Stromal cell of bone marrow (primary cell): ENCODE data around the gene UBAC1.
"Not testable (repeated sequence)": the region's sequence is repeated elsewhere in the genome, so short reads cannot be mapped to it uniquely, and the experiment has no call there.

Source experiments
- DNase-seq: peaks from one replicate; pipeline ENCODE4 v3.0.0-alpha.2; 2012; ENCODE audit warnings: low read depth

Gene UBAC1

DNA sequence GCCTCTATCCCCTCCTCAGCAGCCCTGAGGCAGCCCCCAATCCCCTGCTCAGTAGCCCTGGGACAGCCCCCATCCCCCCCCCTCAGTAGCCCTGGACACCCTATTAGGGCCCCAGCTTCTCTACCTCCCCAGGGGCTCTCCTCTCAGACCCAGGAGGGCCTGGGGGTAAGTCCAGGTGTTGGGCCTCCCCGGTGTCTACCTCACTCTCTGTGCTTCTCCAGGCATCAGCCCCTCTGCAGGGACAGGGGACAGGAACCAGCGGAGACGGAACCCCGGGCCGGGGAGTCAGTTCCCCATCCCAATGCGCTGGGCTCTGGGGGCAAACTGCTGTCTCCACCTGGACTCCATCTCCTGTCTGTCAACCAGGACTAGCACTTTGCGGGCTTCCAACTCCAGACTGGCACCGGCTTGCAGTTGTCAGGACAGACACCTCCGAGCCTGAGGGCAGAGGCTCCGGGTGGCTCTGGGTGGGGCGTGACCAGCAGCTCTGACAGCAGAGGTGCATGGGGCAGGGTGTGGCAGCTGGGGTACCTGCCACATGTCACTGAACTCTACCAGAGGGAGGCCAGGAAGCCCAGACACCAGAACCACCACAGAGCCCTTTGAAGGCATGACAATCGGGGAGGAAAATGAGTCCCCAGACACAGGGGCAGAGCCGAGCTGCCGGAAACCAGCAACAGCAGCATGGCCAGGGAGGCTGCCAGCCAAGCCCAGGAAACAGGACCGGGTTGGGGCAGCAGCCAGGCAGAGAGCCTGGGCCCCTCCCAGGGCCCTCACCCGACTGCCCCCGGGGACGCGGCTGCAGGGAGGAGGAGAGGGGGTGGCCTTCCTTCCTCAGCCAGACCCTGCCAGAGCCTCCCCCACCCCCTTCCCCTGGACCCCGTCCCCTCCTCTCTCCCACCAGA lies 17.7 kb upstream of the UBAC1 start:
- DNase-seq = no peak

DNA sequence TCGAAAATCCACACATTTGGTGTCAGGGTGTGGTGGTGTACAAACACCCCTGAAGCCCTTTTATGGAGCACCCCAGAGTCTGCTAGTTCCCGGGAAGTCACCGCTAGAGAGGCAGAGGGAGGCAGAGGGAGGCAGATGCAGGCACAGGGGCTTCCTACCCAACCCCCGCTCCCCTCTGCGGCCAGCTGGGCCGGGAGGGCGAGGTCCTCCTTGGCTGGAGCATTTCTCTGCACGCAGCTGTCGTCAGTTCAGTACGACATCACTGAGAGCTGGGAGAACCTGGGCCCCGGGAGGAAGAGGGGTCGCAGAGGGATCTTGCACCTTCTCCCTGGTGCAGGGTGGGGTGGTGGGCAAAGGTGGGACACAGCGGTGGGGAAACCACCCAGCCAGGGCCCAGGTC lies 15.8 kb upstream of the UBAC1 start:
- DNase-seq = no peak

DNA sequence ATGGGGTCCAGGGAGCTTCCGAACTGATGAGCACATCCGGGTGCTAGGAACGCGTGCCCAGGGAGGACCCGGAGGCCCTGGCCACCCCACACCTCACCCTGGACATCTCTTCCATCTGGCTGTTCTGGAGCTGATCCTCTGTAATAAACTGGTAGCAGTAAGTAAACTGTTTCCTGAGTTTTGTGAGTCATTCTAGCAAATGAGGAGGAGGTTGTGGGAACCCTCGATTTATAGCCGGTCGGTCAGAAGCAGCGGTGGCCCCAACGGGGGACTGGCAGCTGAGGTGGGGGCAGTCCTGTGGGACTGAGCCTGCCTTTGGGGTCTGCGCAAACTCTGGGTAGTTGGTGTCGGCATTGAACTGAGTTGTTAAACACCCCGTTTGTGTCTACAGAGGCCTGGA lies 15.4 kb upstream of the UBAC1 start:
- DNase-seq = no peak

DNA sequence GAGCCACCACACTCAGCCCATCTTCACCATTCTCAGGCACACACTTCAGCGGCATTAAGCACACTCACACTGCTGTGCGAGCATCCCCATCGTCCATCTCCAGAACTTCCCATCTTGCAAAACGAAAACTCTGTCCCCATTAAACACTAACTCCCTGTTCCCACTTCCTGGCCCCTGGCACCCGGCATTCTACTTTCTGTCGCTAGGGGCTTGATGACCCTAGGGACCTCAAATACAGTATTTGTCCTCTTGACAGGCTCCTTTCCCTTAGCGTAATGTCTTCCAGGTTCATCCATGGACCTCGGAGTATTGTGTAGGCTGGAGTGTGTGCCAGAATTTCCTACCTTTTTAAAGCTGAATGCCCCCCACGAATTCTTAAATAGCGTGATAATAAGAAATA lies 14.7 kb upstream of the UBAC1 start:
- no peak for DNase-seq

DNA sequence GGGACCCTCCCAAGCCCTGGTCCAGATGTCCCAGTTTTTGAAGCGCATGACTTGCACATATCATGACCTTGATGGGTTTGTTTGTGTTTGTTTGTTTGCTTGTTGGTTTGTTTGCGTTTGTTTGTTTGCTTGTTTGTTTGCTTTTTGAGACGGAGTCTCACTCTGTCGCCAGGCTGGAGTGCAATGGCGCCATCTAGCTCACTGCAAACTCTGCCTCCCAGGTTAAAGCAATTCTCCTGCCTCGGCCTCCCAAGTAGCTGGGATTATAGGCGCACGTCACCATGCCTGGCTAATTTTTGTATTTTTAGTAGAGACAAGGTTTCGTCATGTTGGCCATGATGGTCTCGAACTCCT lies 13.0 kb upstream of the UBAC1 start:
- DNase-seq = no peak

DNA sequence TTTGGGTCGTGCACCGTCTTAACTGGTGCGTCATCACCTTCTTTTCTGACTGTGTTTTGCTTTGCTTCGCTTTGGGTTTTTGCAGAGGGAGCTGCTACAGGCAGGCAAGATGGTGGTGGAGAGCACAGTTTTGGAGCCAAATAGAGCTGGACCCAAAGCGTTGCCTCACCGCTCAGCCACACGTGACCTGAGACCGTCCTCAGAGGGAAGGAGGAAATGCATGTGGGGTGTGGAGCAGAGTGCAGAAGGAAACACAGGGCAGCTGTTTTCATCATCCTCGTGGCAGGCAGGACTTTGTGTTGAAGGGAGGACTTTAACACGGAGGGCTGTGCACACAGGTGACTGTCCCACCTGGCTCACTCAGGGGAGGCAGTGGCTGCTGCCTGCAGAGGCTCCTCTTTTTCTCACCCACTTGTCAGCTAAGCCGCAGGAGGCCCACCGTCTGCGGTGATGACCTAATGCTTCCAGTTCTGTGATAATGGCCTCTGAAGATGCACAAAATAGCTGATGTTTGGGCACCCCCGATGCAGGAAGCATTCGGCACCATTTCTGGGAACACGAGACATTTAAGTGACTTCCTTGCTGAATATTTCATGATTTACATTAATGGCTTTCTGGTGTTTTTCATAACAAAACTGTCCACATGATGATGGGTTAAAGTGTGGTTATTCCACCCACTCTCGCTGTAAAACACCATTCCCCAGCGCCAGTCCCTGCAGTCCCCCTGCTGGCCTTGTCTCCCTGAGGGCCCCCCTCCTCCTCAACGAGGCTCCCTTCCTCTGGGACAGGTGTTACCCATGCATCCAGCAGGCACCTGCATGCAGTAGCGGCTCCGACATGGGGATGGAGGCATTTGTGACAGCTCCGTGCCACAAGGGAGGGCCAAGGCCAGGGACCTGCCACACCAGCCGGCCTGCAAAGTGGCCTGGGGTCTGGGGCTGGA lies 12.4 kb upstream of the UBAC1 start:
- DNase-seq = no peak

DNA sequence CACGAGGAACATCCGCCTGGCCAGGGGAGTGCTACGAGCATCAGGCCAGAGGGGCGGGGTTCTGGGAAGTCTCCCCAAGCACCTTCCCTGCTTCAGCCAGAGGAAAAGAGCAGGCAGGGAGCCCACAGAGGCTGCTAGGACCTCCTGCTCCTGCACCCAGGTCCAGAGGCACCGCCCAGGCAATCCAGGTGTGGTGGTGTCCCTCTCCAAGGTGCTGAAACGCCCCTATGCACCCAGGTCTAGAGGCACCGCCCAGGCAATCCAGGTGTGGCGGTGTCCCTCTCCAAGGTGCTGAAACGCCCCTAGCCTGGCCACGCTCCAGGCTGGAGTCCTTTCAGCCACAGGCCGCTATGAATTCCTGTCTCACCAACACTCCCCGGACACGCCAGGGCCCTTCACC lies 10.7 kb upstream of the UBAC1 start:
- no peak for DNase-seq

DNA sequence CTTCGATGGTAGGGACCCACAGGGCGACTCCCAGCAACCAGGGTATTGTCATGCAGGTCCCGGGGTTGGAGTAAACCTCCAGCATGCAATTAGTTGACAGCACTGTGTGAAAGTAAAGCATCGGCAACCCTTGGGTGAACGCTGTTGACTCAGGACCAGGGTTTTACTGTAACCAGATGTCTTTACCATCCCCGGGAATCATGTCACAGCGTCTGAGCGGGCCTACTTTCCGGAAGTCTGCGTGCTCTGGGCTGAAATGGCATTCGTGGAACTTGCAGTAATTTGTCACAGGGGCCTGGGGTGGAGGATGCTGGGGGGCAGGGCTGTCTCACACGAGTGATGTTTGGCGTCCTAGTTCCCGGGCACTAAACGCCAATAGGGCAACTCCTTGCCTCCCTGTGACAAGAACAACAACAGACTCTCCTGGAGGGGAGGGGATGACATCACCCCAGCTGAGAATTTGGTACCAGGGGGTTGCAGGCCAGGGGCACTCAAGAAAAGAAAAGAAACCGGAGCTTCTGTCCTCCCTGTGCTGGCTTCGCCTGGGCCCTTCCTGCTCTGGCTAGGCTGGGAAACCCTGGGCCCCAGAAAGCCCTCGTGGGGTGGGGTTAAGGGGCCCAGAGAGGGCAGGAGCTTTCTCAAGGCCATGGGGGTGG lies 10.1 kb upstream of the UBAC1 start:
- DNase-seq = no peak

DNA sequence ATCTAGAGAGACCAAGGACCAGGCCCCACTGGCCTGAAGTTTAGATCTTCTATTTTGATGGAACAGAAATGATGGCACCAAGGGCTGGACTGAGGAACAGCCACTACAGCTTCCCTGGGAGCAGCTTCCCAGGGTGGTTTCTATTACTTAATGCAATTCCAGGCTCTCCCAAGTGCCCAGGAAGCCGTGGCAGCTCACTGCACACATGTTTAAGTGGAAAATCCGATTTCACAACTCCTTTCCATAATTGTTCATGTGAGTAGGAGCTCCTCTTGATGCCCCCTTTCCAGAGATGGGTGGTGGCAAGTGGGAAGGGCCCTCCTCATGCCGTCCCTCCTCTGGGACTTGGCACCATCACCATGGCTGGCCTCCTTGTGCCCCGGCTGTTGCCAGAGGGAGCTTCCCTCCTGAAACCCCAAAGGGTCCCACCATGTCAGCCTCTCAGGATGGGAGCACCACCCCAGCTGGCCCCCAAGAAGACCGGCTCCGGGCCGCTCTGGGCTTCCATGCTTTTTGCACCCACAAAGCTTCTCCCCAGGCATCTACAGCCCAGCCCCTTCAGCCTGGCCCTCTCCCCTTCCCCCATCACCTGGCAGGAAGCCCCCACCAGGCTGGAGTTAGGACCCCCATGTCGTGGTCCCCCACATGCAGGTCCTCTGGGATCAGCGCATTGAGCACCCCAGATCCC lies 9.1 kb upstream of the UBAC1 start:
- no peak for DNase-seq

DNA sequence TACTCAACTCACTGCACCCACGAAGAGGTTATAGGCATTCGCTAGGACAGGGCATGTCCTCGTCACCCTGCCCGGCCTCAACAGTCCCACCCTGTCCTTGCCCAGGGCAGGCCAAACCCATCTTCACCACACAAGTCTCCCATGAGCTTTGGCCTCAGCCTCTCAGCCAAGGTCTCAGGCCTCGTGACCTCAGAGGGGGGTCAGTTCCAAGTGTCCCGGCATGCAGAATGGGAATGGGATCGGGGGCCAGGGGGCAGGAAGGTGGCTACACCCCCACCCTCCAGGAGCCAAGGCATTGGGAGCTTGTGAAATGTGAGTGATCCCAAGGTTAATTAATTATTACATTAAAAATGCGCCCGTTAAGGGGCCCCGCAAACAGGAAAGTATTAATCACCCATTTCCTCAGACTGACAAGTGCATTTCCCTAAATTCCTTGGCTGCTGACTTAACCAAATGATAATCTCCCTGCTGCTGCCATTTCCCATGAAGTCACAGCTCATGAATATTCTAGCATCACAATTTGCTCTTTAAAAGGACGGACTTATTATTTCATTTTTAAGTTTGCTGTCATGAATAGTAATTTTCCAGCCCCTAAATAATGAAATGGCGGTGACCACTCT lies 8.0 kb upstream of the UBAC1 start:
- no peak for DNase-seq

DNA sequence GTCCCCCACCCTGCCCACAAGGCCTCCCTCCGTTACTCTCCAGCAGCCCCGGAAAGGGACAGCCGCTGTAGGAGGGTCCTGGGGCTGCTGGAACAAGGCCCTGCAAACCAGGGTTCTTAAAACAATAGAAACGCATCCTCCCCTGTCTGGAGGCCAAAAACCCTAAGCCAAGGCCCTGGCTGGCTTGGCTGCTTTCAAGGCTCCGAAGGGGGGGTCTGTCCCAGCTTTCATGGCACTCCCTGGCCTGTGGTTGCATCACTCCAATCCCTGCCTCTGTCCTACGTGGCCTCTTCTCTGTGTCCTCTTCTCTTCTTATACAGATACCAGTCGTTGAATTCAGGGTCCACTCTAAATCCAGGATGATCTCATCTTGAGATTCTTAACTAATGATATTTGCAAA lies 7.4 kb upstream of the UBAC1 start:
- no peak for DNase-seq

DNA sequence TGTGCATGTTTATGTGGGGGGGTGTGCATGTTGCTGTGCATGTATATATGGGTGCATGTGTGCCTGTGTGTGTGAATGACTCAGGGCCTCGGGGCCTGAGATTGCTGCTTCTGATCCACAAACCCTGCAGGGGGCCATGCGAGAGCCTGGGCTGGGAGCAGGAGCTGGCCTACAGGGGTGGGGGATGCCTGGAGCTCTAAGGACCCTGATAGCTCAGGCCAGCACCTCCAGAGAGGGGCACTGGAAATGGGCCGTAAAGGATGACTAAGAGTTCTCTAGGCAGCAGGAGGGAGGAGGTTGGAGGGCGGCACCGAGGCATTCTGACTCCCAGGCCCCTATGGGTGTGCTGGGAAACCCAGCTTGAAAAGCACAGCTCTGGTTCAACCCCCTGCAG lies 6.9 kb upstream of the UBAC1 start:
- no peak for DNase-seq

DNA sequence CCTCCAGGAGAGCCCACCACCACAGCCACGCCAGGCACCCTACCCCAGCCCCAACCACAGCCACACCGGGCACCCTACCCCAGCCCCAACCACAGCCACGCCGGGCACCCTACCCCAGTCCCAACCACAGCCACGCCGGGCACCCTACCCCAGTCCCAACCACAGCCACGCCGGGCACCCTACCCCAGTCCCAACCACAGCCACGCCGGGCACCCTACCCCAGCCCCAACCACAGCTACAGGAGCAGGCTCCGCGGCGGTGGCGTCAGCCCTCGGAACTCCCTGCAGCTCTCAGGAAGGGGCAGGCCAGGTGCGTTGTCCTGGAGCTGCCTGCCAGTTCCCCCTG lies 5.7 kb upstream of the UBAC1 start:
- not testable (repeated sequence) for DNase-seq

DNA sequence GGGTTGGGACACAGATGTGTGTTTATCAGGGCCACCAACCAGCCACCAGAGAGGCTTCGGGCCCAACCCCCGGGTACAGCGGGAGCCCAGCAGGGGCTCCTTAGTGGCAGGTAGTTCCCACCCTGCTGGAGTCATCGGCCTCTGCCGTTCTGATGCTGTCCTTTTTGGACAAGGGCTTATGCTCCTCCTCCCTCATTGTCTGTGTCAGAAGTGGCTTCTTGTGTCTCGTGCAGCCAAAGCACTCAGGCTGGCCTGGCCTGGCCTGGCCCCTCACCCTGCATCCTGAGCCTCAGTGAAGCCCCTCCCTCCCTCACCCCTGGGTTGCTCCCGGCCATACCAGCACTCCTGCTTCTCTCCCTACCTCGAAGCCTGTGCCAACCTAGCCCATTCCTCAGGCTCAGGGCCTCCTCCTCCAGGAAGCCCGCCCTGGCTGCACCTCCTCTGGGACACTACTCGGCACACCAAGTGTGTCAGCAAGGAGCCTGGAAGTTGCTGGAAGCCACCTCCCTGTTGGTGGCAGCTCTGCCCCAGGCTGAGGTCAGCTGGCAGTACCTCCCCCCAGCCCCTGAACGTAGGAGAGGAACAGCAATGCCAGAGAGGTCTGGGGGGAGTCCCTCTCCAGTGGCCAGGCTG lies 4.1 kb upstream of the UBAC1 start:
- DNase-seq = no peak

DNA sequence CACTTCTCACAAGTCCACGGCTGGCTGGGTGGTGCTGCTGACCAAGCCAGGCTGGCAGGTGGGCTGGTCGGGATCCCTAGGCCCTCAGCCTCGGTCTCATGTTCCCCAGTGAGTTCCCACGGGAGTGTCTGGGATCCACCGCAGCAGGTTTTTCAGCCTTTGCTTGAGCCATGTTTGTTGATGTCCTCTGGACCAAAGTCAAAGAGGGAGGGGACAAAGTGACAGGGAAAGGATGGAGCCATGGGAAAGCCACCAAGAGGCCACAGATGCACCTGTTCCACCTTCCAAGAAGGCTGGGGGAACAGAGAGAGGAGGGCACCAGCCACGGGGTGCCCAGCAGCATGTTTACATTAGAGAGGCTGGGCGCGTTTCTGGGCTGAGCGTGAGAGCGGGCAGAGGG lies 2.8 kb upstream of the UBAC1 start:
- DNase-seq = no peak

DNA sequence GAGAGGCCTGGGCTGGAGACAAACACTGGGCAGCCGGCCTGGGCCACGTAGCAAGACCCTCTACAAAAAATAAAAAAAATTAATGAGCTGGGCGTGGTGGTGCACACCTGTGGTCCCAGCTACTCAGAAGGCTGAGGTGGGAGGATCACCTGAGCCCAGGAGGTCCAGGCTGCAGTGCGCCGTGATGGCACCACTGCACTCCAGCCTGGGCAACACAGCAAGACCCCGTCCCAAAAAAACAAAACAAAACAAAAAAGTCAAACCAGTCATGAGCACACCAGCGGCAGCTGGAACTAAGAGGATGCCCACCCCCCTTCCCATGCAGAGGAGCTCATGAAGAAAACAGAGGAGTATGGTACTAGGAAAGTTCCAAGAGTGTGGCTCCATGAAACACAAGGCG lies 2.2 kb upstream of the UBAC1 start:
- DNase-seq = no peak

DNA sequence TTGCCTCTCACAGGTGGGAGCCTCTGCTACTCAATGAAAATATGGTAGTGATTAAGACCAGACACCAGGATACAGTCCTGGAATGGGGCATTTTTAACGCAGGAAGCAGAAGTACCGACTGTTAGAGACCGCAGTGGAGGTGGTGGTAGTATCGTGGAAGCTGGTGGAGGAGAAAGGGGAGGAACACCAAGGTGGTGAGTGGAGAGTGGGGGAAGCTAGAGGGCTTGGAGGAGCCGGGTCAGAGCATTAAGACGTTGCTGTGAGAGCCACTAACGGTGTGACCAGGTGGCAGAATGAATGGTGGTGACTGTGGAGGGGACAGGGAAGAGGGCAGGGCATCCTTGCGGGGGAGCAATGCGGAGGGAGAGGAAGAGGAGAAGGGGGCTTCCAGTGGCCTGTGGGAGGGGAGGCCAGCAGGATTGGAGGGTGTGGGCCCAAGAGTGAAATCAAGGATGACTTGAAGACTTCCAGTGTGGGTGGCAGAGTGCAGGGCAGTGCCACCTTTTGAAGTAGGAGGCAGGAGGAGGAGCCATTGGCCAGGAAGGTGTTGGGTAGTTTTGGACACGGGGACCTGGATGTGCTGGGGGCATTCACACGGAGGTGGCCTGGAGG lies 1.6 kb upstream of the UBAC1 start:
- no peak for DNase-seq

DNA sequence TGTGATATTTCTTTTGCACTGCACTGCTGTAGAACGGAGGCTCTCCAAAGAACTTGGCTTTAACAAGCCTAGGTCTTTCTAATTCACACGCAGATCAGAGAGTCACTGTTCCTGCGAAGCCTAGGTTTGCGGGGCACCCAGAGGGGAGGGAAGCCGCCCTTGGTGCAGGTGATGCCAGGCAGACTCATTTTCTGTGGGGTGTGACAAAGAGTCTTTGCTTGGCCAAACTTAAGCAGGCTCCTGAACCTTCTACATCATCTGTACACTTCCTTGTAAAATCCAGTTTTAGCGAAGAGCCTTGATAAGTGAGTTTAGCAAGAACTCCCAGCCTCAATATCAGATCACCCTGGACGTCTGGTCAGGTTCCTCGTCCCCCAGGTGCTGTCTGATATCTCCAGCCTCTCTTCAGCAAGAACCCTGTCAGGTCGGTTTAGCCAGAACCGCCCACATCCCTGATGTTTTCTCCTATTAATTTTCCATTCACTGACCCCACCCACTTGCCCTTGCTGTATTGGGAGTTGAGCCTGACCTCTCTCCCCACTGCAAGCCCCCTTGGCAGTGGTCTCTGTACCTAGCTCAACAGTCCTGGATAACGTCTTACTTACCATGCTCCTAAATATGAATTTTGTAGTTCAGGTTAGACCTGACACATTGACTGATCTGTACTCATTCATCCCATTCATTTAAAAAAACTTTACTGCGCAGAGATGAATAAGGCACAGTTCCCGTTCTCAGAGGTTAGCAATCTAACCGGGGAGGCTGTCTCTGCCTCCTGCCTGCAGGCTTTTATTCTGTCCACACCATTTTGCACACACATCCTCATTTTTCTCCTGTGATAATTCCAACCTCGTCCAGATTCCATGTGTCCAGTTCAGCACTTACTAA lies 880 bp upstream of the UBAC1 start:
- no peak for DNase-seq

DNA sequence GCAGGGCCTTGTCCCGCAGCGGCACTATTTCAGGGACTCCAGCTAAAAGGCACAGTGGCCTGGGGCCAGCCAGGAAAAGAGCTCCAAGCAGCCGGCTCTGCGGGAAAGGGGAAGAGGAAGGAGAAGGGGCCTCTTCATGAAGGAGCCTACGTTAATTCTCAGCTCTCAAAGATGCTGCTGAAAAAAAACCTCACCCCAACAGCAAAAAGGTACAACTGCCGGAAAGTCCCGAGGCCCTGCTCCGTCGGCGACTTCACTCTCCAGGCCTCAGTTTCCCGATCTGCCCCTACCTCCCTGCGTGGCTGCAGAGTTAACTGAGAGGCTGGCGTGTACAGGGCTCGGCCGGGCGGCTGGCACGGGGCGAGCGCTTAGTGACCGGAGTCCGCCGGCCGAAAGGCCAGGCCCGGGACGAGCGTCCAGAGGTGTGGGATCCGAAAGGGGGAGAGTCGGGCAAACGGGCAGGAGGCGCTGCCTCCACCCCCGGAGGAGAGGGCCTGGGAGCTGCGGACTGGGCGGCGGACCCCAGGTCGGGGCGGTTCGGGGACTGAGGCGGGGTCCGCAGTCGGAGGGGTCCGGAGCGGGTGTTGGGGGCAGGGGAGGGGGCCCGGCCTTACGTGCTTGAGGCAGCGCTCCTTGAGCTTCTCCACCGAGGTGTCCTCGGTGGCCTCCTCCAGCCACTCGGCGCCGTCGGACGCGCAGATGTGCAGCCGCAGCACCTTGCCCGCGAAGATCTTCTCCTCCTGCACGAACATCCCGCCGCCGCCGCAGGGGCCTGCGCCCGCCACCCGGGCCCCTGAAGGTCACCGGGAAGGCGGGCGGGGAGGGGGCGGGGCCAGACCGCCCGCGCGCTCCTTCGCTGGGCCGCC lies 529 bp downstream of the UBAC1 start:
- DNase-seq = no peak
